Stomach (tissue), 4 donors: ENCODE measurements around the gene GPAT2.
"Not testable (repeated sequence)": the region's sequence is repeated elsewhere in the genome, so short reads cannot be mapped to it uniquely, and the experiment has no call there.

Experiments
- EP300 ChIP-seq: sonication (generic); formaldehyde crosslinking; IDR thresholded peaks from one replicate; pipeline ENCODE4 v1.6.1; 2017; ENCODE audit warnings: antibody characterized with exemption
- POLR2A ChIP-seq, 4 donors: fragments of 450-650 bp; IDR thresholded peaks; one replicate each; pipeline ENCODE4 v1.6.1; 2016; ENCODE audit warnings: antibody characterized with exemption in 4 of 4, control low read depth in 2 of 4, mild to moderate bottlenecking in 1 of 4, moderate library complexity in 1 of 4
- TF ChIP-seq, protein P1 (sequence below), 7 experiments: fragments of 450-650 bp in 4 of 7; fragments of 200-600 bp in 3 of 7; sonication (generic) in 3 of 7; IDR thresholded peaks; one replicate each; pipeline ENCODE4 v1.5.1; 2016 to 2019; ENCODE audit warnings: antibody characterized with exemption in 7 of 7, control low read depth in 2 of 7, mild to moderate bottlenecking in 1 of 7

DNA sequence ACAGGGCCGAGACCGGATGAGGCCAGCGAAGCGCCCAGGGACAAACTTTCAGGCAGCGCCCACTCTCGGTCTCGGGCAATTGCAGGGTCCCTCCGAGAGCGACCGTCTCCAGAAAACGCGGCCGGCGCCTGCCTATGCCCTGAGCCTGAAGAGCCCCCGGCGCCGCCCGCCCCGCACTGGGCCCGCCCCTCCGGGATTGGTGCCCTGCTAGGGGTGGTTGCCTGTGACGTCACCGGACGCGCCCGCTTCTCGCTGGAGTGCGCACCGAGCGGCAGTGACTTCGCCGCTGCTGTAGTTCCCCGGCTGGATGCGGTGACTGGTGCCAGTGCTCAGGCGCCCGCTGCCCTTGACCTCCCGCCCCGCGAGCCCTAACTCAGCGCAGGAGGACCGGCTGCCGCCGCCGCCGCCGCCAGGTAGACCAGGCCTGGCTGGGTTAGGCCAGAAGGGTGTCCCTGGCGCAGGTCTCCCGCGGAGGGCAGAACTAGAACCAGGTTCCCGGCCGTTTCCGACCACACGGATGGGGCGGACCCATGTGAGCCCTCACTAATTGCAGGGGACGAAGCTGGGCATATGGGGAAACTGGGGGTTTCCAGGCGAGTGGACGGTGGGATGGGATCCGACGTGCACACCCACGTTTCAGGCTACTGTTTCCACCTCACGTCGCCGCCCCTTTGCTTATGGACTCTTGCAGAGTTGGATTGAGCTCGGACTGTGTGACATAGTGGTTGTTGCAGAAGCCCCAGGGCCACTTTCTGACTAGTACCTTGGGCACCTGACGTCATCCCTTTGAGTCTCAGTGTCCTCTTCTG is 24.2 kb downstream of the GPAT2 start:
- not testable (repeated sequence) for TF ChIP-seq EP300; POLR2A (IDR thresholded peaks at IDR 0.05)
- TF ChIP-seq, protein P1, sequence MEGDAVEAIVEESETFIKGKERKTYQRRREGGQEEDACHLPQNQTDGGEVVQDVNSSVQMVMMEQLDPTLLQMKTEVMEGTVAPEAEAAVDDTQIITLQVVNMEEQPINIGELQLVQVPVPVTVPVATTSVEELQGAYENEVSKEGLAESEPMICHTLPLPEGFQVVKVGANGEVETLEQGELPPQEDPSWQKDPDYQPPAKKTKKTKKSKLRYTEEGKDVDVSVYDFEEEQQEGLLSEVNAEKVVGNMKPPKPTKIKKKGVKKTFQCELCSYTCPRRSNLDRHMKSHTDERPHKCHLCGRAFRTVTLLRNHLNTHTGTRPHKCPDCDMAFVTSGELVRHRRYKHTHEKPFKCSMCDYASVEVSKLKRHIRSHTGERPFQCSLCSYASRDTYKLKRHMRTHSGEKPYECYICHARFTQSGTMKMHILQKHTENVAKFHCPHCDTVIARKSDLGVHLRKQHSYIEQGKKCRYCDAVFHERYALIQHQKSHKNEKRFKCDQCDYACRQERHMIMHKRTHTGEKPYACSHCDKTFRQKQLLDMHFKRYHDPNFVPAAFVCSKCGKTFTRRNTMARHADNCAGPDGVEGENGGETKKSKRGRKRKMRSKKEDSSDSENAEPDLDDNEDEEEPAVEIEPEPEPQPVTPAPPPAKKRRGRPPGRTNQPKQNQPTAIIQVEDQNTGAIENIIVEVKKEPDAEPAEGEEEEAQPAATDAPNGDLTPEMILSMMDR (IDR thresholded peaks at IDR 0.05): not testable (repeated sequence)
